Measurements from ENCODE around the gene CFAP119. TPM values are rescaled to one million over a fixed set of nuclear protein-coding genes. Genes with fewer than 3 reads are reported as not detected.

CFAP119 gene
- total and polyA plus RNA-seq, 2 of the 8 experiments (the other 6 are each of a cell fraction or from before 2014, with no cell fraction given) = 5.6 to 6.0 TPM

- no peak for TF ChIP-seq EP300 (IDR thresholded peaks at IDR 0.05; ENCODE audit: borderline replicate concordance in 1 of 2, low read depth in 2 of 2, low read length in 2 of 2)
- TF ChIP-seq CBX8 (IDR thresholded peaks at IDR 0.05; ENCODE audit: borderline replicate concordance, low read depth, low read length) = no peak
- no peak for TF ChIP-seq TEAD4 (IDR thresholded peaks at IDR 0.05; ENCODE audit: low read depth, low read length)
- no peak for TF ChIP-seq YY1 (IDR thresholded peaks at IDR 0.05; ENCODE audit: low read depth, low read length)
- no peak for TF ChIP-seq SIX5 (IDR thresholded peaks at IDR 0.05; ENCODE audit: low read depth, low read length)
- TF ChIP-seq KDM1A (IDR thresholded peaks at IDR 0.05; ENCODE audit: borderline replicate concordance, low read length) = no peak
- no peak for TF ChIP-seq BACH1 (IDR thresholded peaks at IDR 0.05; ENCODE audit: low read length)
Observed at GRCh38 chr16:30762991-30763725, 1.3 kb upstream of the CFAP119 start (continued).

Data from H1 (cell line).